ENCODE results near the gene HBG1. TPM values are rescaled to one million over a fixed set of nuclear protein-coding genes. Genes with fewer than 3 reads are reported as not detected.

Gene HBG1
- total RNA-seq, 1 experiment from 2014 or later = not detected

DNA sequence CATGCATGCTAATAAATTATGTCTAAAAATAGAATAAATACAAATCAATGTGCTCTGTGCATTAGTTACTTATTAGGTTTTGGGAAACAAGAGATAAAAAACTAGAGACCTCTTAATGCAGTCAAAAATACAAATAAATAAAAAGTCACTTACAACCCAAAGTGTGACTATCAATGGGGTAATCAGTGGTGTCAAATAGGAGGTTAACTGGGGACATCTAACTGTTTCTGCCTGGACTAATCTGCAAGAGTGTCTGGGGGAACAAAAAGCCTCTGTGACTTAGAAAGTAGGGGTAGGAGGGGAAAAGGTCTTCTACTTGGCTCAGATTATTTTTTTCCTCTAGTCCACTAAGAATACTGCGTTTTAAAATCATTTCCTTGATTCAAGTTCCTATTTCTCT is 22.0 kb downstream of the HBG1 start:
- Histone ChIP-seq H2BK5ac (ENCODE audit: insufficient read length, low read length) (no peak overlapping the region), H2AFZ (ENCODE audit: low read length) (no peak overlapping the region), H2BK20ac (ENCODE audit: low read depth, low read length, poor library complexity, severe bottlenecking) (no peak overlapping the region), H4K5ac (ENCODE audit: insufficient read length, low read depth, low read length) (no peak overlapping the region), H2AK5ac (ENCODE audit: insufficient read length, low read length) (no peak overlapping the region), H3K79me2 (ENCODE audit: insufficient read depth, low read length) (no peaks in the 10 kb centered on the region), H3K23me2 (ENCODE audit: insufficient read length, low read depth, low read length, poor library complexity, severe bottlenecking) (no peaks in the 10 kb centered on the region), H3K9me3 (ENCODE audit: control insufficient read depth, low read depth, low read length) (no peaks in the 10 kb centered on the region), H4K8ac (replicated peaks; ENCODE audit: insufficient read length, low read depth, low read length) (no peak overlapping the region), H3K14ac (ENCODE audit: insufficient read depth, low read length) (no peak overlapping the region), H3K4me2 (ENCODE audit: insufficient read depth, insufficient read length, low read length) (no peak overlapping the region), H3K27me3 (ENCODE audit: insufficient read depth, low read length) (no peaks in the 10 kb centered on the region), H4K20me1 (ENCODE audit: control insufficient read depth, insufficient read depth, insufficient read length) (no peaks in the 10 kb centered on the region), H3K18ac (ENCODE audit: insufficient read length, low read depth, low read length) (no peak overlapping the region), H3T11ph (ENCODE audit: low read length) (no peak overlapping the region), H3K27ac (ENCODE audit: insufficient read length, low read depth, low read length) (no peak overlapping the region), H3K9ac (ENCODE audit: extremely low read depth, insufficient read length, low read length) (no peak overlapping the region), H2BK15ac (ENCODE audit: low read depth, low read length) (no peak overlapping the region), H2BK12ac (ENCODE audit: insufficient read length, low read depth, low read length) (no peak overlapping the region), H3K23ac (ENCODE audit: insufficient read length, low read depth, low read length) (no peak overlapping the region), H3K4ac (ENCODE audit: low read depth, low read length) (no peak overlapping the region), H2BK120ac (ENCODE audit: low read depth, low read length, poor library complexity, severe bottlenecking) (no peak overlapping the region), H3K79me1 (ENCODE audit: insufficient read depth, low read depth, low read length, poor library complexity, severe bottlenecking) (no peaks in the 10 kb centered on the region), H3K56ac (ENCODE audit: insufficient read length, low read depth, low read length) (no peak overlapping the region), H4K91ac (ENCODE audit: insufficient read length, low read depth, low read length) (no peak overlapping the region), H3K4me1 (ENCODE audit: insufficient read depth, low read length) (no peaks in the 10 kb centered on the region)
- TF ChIP-seq, protein P1, sequence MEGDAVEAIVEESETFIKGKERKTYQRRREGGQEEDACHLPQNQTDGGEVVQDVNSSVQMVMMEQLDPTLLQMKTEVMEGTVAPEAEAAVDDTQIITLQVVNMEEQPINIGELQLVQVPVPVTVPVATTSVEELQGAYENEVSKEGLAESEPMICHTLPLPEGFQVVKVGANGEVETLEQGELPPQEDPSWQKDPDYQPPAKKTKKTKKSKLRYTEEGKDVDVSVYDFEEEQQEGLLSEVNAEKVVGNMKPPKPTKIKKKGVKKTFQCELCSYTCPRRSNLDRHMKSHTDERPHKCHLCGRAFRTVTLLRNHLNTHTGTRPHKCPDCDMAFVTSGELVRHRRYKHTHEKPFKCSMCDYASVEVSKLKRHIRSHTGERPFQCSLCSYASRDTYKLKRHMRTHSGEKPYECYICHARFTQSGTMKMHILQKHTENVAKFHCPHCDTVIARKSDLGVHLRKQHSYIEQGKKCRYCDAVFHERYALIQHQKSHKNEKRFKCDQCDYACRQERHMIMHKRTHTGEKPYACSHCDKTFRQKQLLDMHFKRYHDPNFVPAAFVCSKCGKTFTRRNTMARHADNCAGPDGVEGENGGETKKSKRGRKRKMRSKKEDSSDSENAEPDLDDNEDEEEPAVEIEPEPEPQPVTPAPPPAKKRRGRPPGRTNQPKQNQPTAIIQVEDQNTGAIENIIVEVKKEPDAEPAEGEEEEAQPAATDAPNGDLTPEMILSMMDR (conservative IDR thresholded peaks at IDR 0.05) = no peak
- Mint-ChIP-seq H3K27me3 (ENCODE audit: low read depth) (no peaks in the 10 kb centered on the region), H3K4me1 (no peaks in the 10 kb centered on the region), H3K36me3 (ENCODE audit: insufficient read depth in 1 of 3, low read depth in 3 of 3) (no peaks in the 10 kb centered on the region), H3K27ac (no peak overlapping the region), H3K9me3 (no peaks in the 10 kb centered on the region), H3K4me3 (no peak overlapping the region)
- WGBS (ENCODE audit: extremely low coverage, insufficient read length, low lambda C conversion rate) = no CpG with 5 or more reads among the region's 1 CpG
- no peak for DNase-seq
